DMS114 treated with DMSO at 0.1 percent for 48 hours (cell line): ENCODE data around the gene LRRFIP1.
"Not testable (repeated sequence)": the region's sequence is repeated elsewhere in the genome, so short reads cannot be mapped to it uniquely, and the experiment has no call there.

Experiments used
- DNase-seq: peaks from one replicate; lab custom pipeline; 2025; ENCODE audit not compliant: unreplicated experiment; lab: John Stamatoyannopoulos, UW

Gene LRRFIP1, protein sequence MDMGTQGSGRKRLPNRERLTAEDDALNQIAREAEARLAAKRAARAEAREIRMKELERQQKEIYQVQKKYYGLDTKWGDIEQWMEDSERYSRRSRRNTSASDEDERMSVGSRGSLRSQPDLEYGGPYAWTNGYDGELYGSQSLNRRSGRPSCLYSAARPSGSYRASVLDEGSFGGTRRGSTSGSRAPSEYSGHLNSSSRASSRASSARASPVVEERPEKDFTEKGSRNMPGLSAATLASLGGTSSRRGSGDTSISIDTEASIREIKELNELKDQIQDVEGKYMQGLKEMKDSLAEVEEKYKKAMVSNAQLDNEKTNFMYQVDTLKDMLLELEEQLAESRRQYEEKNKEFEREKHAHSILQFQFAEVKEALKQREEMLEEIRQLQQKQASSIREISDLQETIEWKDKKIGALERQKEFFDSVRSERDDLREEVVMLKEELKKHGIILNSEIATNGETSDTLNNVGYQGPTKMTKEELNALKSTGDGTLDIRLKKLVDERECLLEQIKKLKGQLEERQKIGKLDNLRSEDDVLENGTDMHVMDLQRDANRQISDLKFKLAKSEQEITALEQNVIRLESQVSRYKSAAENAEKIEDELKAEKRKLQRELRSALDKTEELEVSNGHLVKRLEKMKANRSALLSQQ

DNA sequence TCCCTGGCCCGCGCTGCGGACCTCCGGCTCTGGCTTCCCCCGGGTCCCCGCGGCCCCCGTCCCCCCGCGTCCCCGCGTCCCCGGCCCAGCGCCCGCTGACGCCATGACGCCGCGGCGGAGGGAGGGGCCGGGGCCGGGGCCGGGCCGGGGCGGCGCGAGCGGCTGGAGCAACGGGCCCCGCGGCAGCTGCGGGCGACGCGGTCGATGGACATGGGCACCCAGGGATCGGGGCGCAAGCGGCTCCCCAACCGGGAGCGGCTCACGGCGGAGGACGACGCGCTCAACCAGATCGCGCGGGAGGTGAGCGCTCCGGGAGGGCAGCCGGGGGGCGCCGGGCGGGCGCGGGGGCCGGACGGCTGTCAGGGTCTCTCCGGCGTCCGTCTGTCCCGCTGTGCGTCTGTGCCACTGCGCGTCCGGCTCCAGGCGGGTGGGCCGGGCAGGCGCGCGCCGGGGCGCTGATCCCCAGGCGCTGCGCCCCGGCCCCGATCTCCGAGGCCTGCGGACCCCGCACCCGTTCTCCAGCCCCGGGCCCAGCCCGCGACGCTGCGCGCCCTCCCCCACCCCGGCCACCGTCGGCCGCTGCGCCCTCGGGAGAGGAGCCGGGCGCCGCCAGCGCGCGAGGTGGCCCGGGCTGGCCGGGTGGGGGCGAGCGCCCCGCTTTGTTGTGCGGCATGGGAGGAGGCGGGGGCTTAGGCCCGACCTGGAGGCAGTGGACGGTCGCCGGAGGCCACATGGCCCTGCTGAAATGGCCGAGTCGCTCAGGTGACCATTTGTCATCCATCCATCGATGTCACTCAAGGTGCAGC is at the start of gene LRRFIP1:
LRRFIP1 (plus strand) TSS at position 147 of the 806 bp plus-strand sequence; CDS start at position 205, 58 bp downstream.
- no peak for DNase-seq

DNA sequence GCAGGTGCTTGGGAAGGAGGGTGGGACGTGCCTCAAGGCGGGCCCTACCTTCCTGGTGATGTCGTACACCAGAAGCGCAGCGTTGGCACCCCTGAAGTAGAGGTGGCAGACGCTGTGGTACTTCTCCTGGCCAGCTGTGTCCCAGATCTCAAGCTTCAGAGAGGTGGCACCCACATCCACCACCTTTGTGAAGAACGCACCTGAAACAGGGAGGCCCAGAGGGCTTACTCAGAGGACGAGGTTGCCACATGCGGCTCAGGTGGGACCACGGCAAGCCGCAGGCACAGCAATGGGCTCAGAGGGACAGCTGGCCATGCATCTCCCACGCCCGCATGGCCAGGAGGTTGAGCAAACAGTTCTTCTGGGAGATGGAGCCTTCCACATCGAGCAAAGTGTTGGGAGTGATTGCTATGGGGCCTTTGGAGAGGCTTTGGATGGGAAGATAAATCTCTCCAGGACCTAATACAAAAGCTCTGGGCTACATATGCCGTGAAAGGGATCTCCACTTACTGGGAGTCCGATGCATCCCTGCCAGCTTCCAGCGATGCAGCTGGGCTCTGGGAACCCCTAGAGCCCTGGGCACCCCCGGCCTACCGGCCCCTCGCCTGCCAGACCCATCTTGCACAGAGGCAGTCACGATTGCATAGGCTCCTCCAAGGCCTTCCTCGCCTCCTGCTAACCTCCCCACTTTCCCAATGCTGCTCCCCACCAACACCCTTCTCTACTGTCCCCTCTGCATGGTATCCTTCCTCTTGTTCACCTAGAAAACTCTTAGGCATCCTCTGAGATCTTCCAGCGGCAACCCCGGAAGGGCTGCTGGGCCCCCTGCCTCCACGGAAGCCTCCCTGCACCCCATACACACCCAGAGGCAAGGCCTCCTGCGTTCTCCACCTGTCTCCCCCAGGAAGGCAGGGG is 49.2 kb upstream of the LRRFIP1 start:
- DNase-seq = no peak

DNA sequence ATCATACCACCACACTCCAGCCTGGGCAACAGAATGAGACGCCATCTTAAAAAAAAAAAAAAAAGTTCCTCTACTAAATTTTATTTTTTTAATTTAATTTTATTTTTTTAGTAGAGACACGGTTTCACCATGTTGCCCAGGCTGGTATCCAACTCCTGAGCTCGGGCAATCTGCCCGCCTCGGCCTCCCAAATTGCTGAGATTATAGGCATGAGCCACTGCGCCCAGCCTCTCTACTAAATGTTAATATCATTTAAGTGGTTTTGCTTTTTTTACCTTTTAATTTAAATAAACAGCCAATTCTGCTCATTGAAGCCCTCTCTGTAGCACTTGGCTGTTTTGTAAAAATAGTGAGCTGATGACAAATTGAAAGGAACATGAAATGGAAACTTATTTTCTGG is 46.1 kb upstream of the LRRFIP1 start:
- no peak for DNase-seq

DNA sequence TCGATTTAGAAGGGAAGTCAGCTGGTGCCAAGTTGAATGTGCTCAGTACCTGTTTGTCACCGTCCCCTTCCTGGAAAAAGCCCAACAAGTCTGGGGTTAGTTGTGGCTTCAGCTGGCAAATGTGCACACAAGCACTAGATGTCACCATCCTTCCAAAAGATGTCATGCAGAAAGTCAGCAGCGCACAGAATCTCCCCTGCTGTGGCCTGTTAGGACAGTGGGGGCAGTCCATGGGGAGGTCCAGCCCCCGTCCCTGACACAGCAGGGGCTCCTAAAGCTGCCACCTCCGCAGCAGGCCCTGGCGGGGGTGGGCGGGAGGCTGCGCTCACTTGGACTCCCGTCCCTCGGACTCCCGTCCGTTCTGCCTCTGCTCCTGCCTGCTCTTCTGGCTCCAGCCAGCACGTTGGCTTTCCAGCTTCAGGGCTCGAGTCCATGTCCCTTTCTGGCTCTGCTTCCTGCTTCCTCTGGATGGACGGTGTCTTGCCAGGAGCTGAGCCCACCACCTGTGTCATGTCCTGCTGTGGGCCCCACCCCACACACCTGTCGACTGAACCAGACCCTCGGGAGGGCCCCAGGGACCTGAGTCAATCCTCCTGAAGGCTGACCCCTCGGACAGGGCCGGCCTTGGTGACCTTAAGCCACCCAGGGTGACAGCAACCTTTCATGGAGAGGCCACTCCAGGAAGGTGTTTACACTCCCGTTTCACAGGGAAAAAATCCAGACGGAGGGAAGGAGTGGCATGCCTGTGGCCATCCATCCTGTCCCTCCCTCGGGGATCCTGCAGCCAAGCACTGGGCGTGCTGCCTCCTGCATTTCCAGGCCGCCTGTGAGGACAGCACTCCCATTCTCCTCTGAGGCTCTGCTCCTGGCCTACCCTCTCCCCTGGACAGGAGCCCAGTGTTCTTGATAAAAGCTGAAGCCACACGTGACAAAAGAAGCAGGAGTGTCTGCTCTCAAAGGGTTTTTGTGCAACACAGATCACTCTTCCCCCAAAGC is 45.3 kb upstream of the LRRFIP1 start:
- peak; percentile 37 for DNase-seq

DNA sequence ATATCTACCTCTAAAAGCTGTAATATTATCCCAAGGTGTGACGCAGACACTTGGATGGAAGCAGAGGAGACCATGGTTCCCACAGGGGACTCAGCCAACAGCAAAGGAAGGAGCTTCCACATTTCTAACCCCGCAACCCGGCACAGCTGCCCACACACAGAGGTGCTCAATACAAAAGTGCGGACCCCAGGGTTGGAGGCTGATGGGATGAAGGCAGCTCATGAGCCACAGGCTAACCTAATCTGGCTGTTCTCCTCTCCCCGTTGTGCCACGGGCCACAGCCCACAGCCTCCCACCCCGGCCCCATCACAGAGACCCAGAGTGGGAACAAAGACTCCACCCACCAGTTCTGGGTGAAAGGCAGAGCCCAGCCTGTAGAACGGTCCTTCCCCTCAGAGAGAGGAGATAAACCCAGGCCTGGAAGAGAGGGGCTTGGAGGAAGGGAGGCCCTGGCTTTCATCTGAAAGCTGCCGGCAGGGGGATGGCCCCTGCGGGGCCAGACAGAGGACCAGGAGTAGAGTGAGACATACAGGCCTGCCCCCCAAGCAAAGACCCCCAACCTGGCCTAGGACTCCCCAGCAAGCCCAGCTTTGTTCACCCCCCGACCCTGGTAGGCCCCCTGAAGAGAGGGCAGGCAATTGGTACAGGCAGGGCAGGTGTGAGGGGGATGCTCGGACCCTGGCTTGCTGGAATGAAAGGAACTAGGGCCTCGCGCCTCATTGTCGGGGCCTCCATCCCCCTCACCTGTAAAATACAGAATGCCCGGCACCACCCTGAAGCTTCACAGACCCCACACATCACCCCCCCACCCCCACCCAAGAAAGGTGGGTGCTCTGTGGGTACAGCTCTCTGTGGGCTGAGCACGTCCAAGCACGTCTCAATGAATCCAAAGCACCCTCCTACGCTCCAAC is 43.7 kb upstream of the LRRFIP1 start:
- DNase-seq = no peak

DNA sequence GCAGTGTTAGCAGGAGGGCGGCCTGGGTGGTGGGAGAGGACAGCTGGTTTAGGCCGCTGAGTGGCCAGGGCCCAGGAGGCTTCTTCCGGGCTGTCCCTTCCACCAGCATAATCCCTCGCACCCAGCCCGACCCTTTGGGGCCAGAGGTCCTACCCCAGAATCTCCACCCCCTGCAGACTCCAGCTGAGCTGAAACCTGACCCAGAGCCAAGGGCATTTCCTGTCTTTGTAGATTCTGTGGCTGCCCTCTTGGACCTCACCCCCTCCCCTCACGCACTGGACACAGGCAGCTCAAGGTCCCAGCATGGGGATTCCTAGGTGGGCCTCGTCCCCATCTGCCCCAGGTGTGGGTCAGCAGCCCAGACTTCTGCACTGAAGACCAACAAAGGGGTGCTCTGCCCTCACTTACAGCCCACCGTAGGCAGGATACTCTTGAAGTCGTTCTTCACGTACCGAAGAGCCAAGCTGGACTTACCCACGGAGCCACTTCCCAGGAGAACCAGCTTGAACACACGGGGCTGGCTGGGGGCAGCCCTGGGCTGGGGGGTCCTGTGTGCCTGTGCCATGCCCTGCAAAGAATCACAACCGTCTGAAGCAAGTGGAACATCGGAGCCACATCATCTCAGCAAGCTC is 41.7 kb upstream of the LRRFIP1 start:
- no peak for DNase-seq

DNA sequence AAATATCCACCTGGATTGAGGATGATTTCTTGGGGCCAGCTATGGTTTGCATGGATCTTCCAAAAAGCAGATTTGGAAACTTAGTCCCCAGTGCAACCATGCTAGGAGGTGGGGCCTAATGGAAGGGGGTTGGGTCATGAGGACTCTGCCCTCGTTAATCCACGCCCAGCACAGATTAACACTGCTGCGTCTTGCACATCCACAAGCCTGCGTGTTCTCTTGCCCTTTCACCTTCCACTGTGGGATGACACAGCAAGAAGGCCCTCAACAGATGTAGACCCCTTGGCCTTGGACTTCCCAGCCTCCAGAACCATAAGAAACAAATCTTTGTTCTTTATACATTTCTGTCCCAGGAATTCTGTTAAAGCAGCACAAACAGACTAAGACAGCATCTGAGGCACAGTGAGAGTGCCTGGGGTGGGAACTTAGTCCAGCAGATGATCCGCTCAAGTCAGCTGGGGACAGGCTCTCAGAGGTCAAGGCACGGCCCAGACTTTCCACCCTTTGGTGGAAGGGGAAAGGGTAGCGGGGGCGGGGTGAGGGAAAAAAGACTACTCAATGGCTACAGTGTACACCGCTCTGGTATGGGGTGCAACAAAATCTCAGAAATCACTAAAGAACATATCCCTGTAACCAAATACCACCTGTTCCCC is 39.2 kb upstream of the LRRFIP1 start:
- no peak for DNase-seq

DNA sequence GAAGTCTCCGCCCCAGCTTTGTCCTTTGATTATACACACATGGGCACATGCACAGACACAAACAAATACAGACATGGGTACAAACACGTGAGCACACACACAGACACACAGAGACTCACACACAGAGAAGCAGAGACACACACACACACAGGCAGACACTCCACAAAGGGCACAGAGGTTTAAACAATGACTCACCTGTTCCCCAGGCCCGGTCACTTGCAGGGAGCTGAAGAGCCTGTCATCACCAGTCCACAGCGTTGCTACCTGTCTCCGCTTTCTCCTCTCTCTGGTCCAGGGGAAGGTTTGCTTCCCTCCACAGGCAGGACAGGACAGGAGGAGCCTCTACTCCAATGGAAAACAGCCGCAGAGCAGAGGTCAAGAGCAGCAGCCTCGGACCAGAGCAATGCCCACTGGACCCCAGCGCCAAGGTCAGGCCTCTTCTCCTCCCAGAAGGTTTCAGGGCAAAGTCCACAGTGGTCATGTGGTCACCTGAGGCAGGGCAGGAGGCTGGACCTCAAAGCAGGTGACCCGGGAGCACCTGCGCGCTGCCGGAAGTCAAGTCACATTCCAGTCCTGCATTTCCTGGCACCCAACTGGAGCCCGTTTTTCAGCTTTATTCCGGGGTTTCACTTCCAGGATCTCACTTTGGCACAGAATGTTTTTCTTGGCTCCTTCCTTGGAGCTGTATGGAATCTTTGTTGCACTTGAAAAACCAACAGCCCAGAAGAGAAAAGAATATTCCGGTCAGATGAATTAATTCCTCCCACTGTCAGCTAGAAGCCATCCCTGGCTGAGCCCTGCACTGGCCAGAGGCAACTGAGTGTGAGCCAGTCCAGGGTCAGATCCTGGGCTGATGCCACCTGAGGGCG is 36.9 kb upstream of the LRRFIP1 start, which contains the start of gene RAB17:
RAB17 (minus strand) TSS at position 463 of the 869 bp plus-strand sequence. CDS start 4,580 bp downstream, outside the sequence.
- no peak for DNase-seq

DNA sequence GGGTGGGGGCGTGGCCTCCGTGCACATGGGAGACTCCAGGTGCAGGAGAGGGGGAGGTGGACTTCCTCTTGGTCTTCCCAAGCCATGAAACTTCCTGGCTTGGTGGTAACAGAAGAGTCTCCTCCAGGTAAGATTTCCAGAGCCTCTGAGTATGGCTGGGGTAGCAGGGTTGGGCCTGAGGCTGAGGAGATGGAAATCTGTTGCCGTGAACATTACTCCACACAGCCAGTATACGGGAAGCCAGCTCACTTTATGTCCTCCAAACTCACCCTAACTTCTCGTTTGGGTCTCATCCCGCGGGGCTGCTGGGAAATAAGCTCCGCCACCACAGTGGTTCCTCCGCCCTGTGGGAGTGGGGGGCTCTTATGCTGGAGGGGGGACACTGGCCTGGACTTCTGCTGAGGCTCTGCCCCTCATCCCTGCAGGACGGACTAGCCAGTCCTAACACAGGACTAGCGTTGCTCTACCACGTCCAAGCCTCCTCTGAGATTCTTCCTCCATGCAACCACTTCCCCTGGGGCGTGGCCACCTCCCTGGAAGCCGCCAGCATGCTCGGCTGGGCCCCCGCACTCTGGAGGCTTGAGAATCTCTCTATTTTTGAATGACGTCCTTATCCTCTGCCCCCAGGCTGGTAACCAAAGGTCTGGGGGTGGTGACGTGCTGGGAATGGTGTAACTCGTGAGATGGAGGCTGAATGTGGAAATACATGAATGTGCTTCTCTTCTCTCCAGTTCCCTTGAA is 36.1 kb upstream of the LRRFIP1 start:
- no peak for DNase-seq

DNA sequence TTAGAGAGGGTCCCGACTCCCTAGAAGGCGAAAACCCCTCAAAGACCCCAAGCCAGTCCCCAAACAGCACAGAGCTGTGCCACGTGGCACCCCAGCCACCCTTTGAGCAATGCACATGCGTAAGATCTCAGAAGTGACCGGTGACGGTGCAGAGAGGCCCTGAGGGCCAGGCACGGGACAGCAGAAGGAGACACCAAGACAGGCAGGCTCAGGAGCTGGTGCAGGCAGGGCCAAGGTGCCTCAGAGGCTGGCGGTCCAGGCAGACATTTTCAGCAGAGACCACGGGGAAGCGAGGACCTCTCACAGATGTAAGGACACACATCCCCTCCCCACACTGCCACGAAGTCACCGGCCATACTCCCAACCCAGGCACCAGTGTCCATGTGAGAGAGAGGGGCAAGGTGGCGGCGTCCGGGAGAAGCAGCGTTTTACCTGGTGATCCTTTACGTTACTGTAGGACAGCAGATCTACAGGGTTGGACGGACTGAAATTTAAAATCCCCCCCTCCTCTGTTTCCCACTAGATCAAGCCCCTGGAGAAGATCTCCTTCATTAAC is 34.9 kb upstream of the LRRFIP1 start:
- DNase-seq = no peak

DNA sequence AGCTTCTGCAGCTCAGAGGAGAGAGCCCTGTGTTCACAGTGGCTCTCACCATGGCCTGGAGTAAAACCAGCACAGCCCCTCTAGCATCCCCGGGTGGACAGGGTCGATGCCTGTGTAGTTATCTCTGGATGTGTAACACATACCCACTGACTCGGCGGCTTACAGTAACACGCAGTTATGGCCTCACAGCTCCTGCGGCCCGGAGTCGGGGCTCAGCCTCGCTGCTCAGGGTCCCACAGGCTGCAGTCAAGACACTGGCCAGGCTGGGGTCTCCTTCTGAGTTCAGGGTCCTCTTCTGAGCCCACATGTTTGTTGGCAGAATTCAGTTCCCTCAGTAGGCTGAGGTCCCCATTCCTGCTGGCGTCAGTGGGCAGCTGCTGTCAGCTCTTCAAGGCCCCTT is 34.4 kb upstream of the LRRFIP1 start:
- DNase-seq = no peak

DNA sequence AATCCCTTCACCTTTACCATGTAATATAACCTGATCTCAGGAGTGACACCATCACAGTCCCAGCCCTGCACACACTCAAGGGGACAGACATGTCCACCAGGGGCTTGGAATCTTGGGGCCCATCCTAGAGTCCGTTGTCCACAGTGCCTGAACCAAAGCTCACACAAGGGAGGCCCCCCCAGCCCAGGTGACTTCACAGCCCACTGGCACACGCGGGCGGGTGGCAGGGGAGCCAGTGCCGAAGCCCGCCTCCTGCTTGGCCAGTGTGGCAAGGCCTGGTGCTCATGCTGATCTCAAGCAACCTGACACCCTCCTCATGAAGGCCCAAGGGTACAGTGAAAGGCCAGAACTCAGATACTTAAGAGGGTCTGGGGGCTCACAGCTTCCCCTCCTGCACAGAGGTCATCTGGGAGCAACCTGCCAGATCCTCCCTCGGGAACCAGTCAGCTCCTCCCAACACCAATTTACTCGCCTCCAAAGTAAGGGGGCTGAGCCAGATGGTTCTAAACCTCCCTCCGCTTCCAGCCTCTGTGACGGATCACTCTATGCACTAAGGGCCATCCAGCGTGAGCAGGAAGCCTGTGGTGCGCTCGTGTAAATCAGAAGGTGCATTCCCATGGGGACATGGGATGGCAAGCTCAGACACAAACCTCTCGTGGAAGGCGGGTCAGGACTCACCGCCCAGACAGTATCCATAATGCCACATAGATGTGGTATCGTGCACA is 33.6 kb upstream of the LRRFIP1 start:
- DNase-seq = no peak

DNA sequence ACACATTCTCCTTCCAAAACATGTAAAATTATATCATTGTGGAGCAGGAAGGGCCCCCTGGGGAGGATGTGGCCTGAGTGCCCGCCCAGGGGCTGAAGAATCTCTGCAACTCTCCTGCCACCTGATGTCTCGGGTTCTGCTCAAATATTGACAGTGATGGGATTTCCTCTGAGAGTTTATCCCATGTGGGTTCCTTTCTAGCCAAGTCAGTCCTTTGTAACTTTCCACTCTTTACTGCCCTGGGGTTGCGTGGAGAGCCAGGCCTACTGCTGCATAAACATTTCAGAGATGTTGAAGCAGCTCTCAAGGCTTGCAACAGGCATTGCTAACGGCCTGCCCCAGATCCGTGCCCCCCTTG is 32.9 kb upstream of the LRRFIP1 start:
- DNase-seq = no peak

DNA sequence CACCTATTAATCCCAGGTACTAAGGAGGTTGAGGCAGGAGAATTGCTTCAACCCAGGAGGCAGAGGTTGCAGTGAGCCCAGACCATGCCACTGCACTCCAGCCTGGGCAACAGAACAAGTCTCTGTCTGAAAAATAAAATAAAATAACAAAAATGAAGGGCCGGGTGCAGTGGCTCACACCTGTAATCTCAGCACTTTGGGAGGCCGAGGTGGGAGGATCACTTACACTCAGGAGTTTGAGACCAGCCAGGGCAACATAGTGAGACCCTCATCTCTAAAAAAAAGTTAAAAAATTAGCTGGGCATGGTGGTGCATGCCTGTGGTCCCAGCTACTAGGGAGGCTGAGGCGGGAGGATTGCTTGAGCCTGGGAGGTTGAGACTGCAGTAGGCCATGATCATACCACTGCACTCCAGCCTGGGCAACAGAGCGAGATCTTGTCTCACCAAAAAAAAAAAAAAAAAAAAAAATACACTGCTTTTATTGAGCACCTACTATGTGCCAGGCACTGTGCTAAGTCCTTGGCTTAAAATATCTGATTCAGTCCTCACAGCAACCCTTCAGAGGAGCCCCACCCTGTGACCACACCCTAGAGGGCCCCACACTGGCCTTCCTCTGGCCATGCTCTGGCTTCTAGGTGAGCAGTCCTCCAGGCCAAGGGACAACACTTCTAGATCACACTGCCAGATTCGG is 31.4 kb upstream of the LRRFIP1 start:
- not testable (repeated sequence) for DNase-seq
